Measurements from ENCODE around the gene HES3. TPM values are rescaled to one million over a fixed set of nuclear protein-coding genes. Genes with fewer than 3 reads are reported as not detected.

The HES3 gene
- total RNA-seq, 4 donors from 2014 or later, result not detected

DNA sequence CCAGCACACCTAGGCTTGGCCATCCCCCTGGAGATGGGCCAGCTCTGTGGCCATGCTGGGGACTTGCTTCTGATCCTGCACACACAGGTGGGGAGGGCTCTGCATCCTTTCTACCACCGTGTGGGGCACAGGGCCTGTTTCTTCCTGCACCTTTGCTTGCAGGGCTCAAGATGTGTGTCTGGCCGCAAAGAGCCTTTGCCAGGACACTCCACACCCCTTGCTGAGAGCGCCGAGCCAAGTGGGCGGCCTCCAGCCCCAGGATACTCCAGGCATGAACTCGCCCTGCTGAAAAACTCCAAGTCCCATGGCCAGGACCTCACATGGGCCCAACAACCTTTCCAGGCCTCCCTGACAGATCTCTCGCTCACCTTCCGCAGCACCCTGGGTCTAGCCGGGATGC, 28.5 kb downstream of the HES3 start:
- WGBS, result 49% methylated on average over 9 of the region's 9 CpGs
- Histone ChIP-seq H3K36me3 (no peaks in the 10 kb centered on the region), H3K4me1 (peaks cover 17 to 49% (median 29%) of the 10 kb centered on the region in 4 donors), H3K4me3 (no peak overlapping the region), H3K27ac (replicated peaks in 1 of 4) (no peak overlapping the region), H3K9me3 (no peaks in the 10 kb centered on the region), H3K27me3 (peaks cover 0 to 3% (median 0%) of the 10 kb centered on the region in 4 donors)
- no peak for DNase-seq (ENCODE audit: extremely low spot score)
- intact Hi-C loops (cut with DNase I), result no loop called here
- no peak for TF ChIP-seq POLR2AphosphoS5 (IDR thresholded peaks at IDR 0.05)
- no peak for TF ChIP-seq EP300 (IDR thresholded peaks at IDR 0.05)
- TF ChIP-seq, protein P1, sequence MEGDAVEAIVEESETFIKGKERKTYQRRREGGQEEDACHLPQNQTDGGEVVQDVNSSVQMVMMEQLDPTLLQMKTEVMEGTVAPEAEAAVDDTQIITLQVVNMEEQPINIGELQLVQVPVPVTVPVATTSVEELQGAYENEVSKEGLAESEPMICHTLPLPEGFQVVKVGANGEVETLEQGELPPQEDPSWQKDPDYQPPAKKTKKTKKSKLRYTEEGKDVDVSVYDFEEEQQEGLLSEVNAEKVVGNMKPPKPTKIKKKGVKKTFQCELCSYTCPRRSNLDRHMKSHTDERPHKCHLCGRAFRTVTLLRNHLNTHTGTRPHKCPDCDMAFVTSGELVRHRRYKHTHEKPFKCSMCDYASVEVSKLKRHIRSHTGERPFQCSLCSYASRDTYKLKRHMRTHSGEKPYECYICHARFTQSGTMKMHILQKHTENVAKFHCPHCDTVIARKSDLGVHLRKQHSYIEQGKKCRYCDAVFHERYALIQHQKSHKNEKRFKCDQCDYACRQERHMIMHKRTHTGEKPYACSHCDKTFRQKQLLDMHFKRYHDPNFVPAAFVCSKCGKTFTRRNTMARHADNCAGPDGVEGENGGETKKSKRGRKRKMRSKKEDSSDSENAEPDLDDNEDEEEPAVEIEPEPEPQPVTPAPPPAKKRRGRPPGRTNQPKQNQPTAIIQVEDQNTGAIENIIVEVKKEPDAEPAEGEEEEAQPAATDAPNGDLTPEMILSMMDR (IDR thresholded peaks at IDR 0.05), result no peak
- TF ChIP-seq POLR2A (IDR thresholded peaks at IDR 0.05; ENCODE audit: low read depth), result no peak

DNA sequence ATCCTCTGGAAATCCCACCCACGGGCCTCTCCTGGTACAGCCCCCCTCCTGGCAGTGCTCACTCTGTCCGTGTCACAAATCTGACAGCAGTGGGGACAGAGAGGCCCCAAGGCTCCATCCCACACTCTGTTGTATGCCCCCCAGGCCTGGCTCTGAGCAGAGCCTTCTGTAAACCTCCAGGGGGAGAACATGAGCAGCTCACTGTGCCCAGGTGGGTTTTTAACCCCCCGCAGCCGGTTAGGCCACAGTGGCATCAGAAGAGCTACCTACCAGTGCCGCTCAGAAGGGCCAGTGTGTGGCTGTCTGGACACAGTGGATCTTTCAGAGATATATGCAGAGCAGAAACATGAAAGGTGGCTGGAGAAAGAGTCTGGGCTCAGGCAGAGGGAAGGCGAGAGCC, 28.9 kb downstream of the HES3 start:
- TF ChIP-seq POLR2AphosphoS5 (IDR thresholded peaks at IDR 0.05), result no peak
- no peak for TF ChIP-seq EP300 (IDR thresholded peaks at IDR 0.05)
- no peak for TF ChIP-seq POLR2A (IDR thresholded peaks at IDR 0.05; ENCODE audit: low read depth)
- TF ChIP-seq, protein P1 (IDR thresholded peaks at IDR 0.05), result no peak
- no peak for DNase-seq (ENCODE audit: extremely low spot score)
- H3K27ac ChIP-seq (replicated peaks in 1 of 4), result no peak overlapping the region
- intact Hi-C loops (cut with DNase I), result no loop called here
- no peaks in the 10 kb centered on the region for H3K9me3 ChIP-seq
- 77% methylated on average over 6 of the region's 6 CpGs for WGBS
- H3K4me3 ChIP-seq, result no peak overlapping the region
- peaks cover 17 to 49% (median 29%) of the 10 kb centered on the region in 4 donors for H3K4me1 ChIP-seq
- H3K36me3 ChIP-seq, result no peaks in the 10 kb centered on the region
- peaks cover 0 to 3% (median 0%) of the 10 kb centered on the region in 4 donors for H3K27me3 ChIP-seq

DNA sequence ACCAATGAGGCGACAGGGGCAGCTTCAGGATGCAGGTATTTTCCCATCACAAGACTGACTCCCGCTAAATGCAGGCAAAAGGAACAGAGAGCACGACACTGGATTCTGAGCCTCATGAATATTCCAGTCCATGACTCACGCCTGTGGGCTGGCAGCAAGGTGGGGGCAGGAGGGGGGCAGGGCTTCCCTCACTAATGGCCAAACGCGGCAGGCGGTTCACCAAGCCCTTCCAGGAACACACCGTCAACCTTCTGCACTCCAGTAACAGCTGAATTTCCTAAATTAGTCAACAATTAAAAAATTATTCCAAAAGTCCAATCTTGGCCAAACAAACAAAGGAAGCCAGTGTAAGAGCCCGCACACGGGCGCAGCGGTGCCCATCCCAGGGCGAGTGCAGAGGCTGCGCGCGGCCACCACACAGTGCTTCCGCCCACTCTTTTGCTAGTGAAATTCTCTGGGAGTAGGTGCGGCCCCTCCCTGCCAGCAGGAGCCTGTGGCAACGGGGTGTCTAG, 29.5 kb downstream of the HES3 start:
- Histone ChIP-seq H3K27me3 (peaks cover 0 to 3% (median 0%) of the 10 kb centered on the region in 4 donors), H3K4me3 (no peak overlapping the region), H3K36me3 (no peaks in the 10 kb centered on the region), H3K27ac (replicated peaks in 1 of 4) (no peak overlapping the region), H3K9me3 (no peaks in the 10 kb centered on the region), H3K4me1 (peaks cover 17 to 49% (median 29%) of the 10 kb centered on the region in 4 donors)
- intact Hi-C loops (cut with DNase I), result no loop called here
- no peak for DNase-seq (ENCODE audit: extremely low spot score)
- 81% methylated on average over 18 of the region's 19 CpGs for WGBS
- TF ChIP-seq POLR2AphosphoS5 (IDR thresholded peaks at IDR 0.05) (no peak), POLR2A (IDR thresholded peaks at IDR 0.05; ENCODE audit: low read depth) (no peak), EP300 (IDR thresholded peaks at IDR 0.05) (no peak)
- TF ChIP-seq, protein P1 (IDR thresholded peaks at IDR 0.05), result no peak

DNA sequence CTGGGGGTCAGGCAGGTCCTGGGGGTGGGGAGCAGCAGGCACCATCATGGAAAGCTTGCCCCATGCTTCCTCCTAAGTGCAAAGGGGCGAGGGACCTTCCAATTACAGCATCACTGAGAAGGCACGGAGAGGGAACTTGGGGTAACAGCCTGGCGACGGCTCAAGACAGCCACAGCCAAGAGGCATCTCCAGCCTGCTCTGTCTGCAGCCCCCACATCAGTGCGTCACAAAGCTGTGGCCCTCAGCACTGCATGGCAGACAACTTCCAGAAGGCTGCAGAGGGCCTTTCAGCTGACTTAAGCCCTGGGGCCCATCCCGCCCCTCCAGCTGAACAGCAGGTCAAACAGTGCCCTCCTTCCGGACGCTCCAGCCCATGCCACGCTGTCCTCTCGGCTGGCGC, 30.1 kb downstream of the HES3 start:
- Histone ChIP-seq H3K4me1 (peaks cover 17 to 49% (median 29%) of the 10 kb centered on the region in 4 donors), H3K27ac (replicated peaks in 1 of 4) (no peak overlapping the region), H3K36me3 (no peaks in the 10 kb centered on the region), H3K27me3 (no peaks in the 10 kb centered on the region), H3K9me3 (no peaks in the 10 kb centered on the region), H3K4me3 (no peak overlapping the region)
- no peak for DNase-seq (ENCODE audit: extremely low spot score)
- TF ChIP-seq, protein P1 (IDR thresholded peaks at IDR 0.05), result no peak
- TF ChIP-seq POLR2A (IDR thresholded peaks at IDR 0.05; ENCODE audit: low read depth) (no peak), POLR2AphosphoS5 (IDR thresholded peaks at IDR 0.05) (no peak), EP300 (IDR thresholded peaks at IDR 0.05) (no peak)
- intact Hi-C loops (cut with DNase I), result no loop called here
- 98% methylated on average over 7 of the region's 11 CpGs for WGBS

DNA sequence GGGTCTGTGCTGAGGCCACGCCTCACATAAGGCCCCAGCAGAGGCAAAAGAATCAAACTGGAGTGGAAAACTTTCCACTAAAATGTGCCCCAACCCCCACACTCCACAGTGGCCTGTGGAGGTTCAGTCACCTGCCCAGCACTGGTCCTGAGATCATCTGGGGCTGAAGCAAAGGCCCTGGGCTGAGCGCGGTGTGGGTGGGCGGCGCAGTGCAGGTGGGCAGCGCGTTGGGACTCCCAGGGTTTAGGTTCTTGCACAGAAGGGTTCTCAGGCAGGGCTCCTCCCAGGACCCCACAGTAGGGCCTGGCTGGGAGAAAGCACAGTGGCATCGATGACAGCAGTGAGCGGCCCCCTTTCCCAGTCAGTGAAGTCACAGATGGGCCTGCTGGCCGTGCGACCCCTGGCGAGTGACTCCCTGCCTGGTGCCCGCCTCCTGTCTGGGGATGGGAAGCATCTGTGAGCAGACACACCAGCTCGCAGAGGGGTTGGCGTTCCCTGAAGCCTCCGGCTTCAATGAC, 30.7 kb downstream of the HES3 start:
- intact Hi-C loops (cut with DNase I), result no loop called here
- 97% methylated on average over 10 of the region's 16 CpGs for WGBS
- TF ChIP-seq POLR2AphosphoS5 (IDR thresholded peaks at IDR 0.05), result no peak
- TF ChIP-seq, protein P1 (IDR thresholded peaks at IDR 0.05), result no peak
- no peak for TF ChIP-seq POLR2A (IDR thresholded peaks at IDR 0.05; ENCODE audit: low read depth)
- no peak for TF ChIP-seq EP300 (IDR thresholded peaks at IDR 0.05)
- Histone ChIP-seq H3K4me1 (peaks cover 17 to 49% (median 29%) of the 10 kb centered on the region in 4 donors), H3K9me3 (no peaks in the 10 kb centered on the region), H3K4me3 (no peak overlapping the region), H3K36me3 (peaks cover 0 to 4% (median 0%) of the 10 kb centered on the region in 4 donors), H3K27me3 (no peaks in the 10 kb centered on the region), H3K27ac (replicated peaks in 1 of 4) (no peak overlapping the region)
- DNase-seq (ENCODE audit: extremely low spot score), result no peak
